ENCODE data around the gene DUSP16. TPM values are rescaled to one million over a fixed set of nuclear protein-coding genes. Genes with fewer than 3 reads are reported as not detected.

Gene DUSP16
- total RNA-seq, 1 donor from 2014 or later: 12.9 TPM

DNA sequence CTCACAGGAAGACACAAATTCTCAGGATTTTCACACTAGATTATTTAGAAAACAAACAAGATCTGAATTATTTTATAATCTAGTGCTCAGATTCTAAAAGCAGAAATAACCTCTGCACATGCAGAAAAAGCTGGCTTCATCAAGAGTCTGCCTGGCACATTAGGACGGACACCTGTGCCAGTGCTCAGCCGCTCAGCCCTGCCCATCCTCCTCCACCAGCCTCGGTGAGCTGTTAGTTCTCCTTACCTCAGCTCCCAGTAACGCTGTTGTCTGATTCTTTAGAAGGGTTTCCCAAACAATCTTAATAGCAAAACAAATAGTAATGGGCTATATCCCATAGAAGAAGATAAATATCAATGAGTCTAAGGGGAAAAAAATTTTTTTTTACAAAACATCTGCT is 27.7 kb downstream of the DUSP16 start:
- H3K27me3 Mint-ChIP-seq (ENCODE audit: unreplicated experiment): no peaks in the 10 kb centered on the region
- no peak overlapping the region for H3K4me3 Mint-ChIP-seq (ENCODE audit: unreplicated experiment)
- H3K36me3 Mint-ChIP-seq (ENCODE audit: low read depth, unreplicated experiment): no peaks in the 10 kb centered on the region
- no peak overlapping the region for H3K27ac Mint-ChIP-seq (ENCODE audit: unreplicated experiment)
- TF ChIP-seq, protein P1, sequence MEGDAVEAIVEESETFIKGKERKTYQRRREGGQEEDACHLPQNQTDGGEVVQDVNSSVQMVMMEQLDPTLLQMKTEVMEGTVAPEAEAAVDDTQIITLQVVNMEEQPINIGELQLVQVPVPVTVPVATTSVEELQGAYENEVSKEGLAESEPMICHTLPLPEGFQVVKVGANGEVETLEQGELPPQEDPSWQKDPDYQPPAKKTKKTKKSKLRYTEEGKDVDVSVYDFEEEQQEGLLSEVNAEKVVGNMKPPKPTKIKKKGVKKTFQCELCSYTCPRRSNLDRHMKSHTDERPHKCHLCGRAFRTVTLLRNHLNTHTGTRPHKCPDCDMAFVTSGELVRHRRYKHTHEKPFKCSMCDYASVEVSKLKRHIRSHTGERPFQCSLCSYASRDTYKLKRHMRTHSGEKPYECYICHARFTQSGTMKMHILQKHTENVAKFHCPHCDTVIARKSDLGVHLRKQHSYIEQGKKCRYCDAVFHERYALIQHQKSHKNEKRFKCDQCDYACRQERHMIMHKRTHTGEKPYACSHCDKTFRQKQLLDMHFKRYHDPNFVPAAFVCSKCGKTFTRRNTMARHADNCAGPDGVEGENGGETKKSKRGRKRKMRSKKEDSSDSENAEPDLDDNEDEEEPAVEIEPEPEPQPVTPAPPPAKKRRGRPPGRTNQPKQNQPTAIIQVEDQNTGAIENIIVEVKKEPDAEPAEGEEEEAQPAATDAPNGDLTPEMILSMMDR (IDR thresholded peaks at IDR 0.05; ENCODE audit: unreplicated experiment): no peak
- no peaks in the 10 kb centered on the region for H3K4me1 Mint-ChIP-seq (ENCODE audit: unreplicated experiment)
- H3K9me3 Mint-ChIP-seq (ENCODE audit: unreplicated experiment): no peaks in the 10 kb centered on the region
- DNase-seq (ENCODE audit: low spot score): no peak

DNA sequence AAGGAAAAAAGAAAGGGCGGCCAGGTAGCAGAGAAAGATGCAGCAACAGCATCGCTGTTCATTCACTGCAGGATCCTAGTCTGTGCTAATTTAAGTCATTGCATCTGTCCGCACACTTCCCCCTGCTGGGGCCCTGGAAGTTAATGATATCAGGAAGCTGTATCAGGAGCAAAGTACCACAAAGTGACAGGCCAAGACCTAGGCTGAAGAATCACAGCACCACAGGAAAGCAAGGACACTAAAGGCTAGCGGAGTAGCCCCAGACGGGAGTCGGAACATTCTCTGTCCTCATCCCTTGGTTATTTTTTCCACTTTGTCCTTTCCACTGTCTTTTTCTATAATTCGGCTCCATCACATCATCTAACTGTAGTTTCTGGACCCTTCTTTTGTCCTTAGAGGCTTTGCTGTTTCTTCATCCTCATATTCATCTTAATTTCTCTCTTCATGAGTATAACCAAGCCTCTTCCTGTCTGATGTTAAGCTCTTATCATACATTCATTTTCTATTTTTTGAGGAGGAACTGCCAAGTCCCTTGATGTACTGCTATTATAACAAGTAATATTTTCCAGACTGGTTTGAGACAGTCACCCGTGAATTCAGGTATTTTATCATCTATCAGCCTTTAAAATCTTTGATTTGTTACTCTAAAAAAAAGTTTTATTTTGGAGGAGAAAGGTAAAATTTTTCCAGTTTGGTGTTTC is 28.3 kb downstream of the DUSP16 start:
- no peaks in the 10 kb centered on the region for H3K4me1 Mint-ChIP-seq (ENCODE audit: unreplicated experiment)
- H3K27ac Mint-ChIP-seq (ENCODE audit: unreplicated experiment): no peak overlapping the region
- TF ChIP-seq, protein P1 (IDR thresholded peaks at IDR 0.05; ENCODE audit: unreplicated experiment): no peak
- no peak for DNase-seq (ENCODE audit: low spot score)
- H3K27me3 Mint-ChIP-seq (ENCODE audit: unreplicated experiment): no peaks in the 10 kb centered on the region
- H3K9me3 Mint-ChIP-seq (ENCODE audit: unreplicated experiment): no peaks in the 10 kb centered on the region
- no peak overlapping the region for H3K4me3 Mint-ChIP-seq (ENCODE audit: unreplicated experiment)
- H3K36me3 Mint-ChIP-seq (ENCODE audit: low read depth, unreplicated experiment): no peaks in the 10 kb centered on the region

DNA sequence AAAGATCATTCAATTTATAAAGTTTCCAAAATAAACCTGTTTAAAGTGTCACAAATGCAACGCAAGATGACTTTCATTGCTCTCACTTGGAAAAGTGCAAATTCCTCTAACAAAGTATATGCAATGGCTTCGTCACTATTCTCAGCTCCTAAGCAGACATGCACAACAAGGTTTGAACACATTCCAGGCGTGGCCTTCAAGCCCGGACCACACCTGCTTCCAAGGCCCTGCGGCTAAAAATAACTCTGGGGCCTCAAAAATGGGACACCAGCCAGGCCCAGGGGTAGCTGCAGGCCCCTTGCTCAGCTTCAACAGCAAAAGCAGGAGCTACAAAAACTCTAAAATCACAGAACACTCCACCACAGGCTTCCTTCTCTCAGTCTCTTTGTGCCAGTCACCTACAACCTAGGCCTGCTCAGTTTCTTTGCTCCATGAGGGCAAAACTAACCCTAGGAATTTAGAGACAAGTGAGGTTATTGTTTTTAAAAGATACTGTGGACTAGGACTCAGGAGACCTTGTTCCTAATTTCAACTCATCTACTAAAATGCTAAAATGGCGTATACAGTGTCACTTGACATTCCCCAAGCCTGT is 29.3 kb downstream of the DUSP16 start:
- no peaks in the 10 kb centered on the region for H3K9me3 Mint-ChIP-seq (ENCODE audit: unreplicated experiment)
- H3K27ac Mint-ChIP-seq (ENCODE audit: unreplicated experiment): no peak overlapping the region
- no peaks in the 10 kb centered on the region for H3K36me3 Mint-ChIP-seq (ENCODE audit: low read depth, unreplicated experiment)
- no peak for DNase-seq (ENCODE audit: low spot score)
- no peaks in the 10 kb centered on the region for H3K4me1 Mint-ChIP-seq (ENCODE audit: unreplicated experiment)
- TF ChIP-seq, protein P1 (IDR thresholded peaks at IDR 0.05; ENCODE audit: unreplicated experiment): no peak
- no peak overlapping the region for H3K4me3 Mint-ChIP-seq (ENCODE audit: unreplicated experiment)
- no peaks in the 10 kb centered on the region for H3K27me3 Mint-ChIP-seq (ENCODE audit: unreplicated experiment)

DNA sequence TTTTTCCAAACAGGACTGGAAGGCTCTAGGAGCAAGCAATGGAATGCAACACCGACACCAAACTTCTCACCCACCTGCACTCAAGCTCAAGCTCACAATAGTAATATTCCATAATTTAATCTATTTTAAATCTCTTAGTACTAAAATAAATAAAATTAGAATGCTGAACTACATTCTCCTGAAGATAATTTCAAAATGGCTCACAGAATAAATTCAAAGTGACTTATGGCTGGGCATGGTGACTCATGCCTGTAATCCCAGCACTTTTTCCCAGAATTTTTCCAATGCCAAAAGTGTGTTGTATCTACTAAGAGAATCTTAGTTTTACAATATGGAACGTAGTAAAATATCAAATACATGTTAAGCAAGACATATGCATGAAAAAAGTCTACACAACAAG is 31.5 kb downstream of the DUSP16 start:
- peaks cover 8% of the 10 kb centered on the region for H3K4me1 Mint-ChIP-seq (ENCODE audit: unreplicated experiment)
- H3K4me3 Mint-ChIP-seq (ENCODE audit: unreplicated experiment): no peak overlapping the region
- no peaks in the 10 kb centered on the region for H3K9me3 Mint-ChIP-seq (ENCODE audit: unreplicated experiment)
- H3K27ac Mint-ChIP-seq (ENCODE audit: unreplicated experiment): no peak overlapping the region
- H3K36me3 Mint-ChIP-seq (ENCODE audit: low read depth, unreplicated experiment): no peaks in the 10 kb centered on the region
- TF ChIP-seq, protein P1 (IDR thresholded peaks at IDR 0.05; ENCODE audit: unreplicated experiment): no peak
- no peak for DNase-seq (ENCODE audit: low spot score)
- no peaks in the 10 kb centered on the region for H3K27me3 Mint-ChIP-seq (ENCODE audit: unreplicated experiment)

DNA sequence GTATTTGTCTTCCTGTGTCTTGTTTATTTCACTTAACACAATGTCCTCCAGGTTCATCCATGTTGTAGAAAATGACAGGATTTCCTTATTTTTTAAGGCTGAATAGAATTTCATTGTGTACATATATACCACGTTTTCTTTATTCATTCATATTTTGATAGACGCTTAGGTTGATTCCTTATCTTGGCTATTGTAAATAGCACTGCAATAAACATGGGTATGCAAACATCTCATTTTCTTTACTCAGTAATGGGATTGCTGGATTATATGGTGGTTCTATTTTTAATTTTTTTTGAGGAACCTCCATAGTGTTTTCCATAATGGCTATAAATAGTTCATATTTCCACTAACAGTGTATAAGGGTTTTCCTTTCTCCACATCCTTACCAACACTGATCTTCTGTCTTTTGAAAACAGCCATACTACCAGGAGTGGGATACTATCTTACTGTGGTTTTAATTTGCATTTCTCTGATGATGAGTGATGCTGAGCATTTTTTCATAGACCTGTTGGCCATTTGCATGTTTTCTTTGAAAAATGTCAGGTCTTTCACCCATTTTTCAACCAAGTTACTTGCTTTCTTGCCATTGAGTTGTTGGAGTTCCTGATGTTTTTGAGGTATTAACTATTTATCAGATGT is 32.8 kb downstream of the DUSP16 start:
- no peaks in the 10 kb centered on the region for H3K36me3 Mint-ChIP-seq (ENCODE audit: low read depth, unreplicated experiment)
- no peaks in the 10 kb centered on the region for H3K9me3 Mint-ChIP-seq (ENCODE audit: unreplicated experiment)
- TF ChIP-seq, protein P1 (IDR thresholded peaks at IDR 0.05; ENCODE audit: unreplicated experiment): no peak
- no peaks in the 10 kb centered on the region for H3K27me3 Mint-ChIP-seq (ENCODE audit: unreplicated experiment)
- no peak overlapping the region for H3K4me3 Mint-ChIP-seq (ENCODE audit: unreplicated experiment)
- H3K4me1 Mint-ChIP-seq (ENCODE audit: unreplicated experiment): peaks cover 8% of the 10 kb centered on the region
- no peak overlapping the region for H3K27ac Mint-ChIP-seq (ENCODE audit: unreplicated experiment)
- no peak for DNase-seq (ENCODE audit: low spot score)

Data from endothelial cell (in vitro differentiated cells).